NCI-H1436 treated with DMSO at 0.1 percent for 48 hours (cell line): Measurements from ENCODE around the gene CD300LG.
"Not testable (repeated sequence)": the region's sequence is repeated elsewhere in the genome, so short reads cannot be mapped to it uniquely, and the experiment has no call there.

ENCODE experiments used
- DNase-seq: peaks from one replicate; lab custom pipeline; 2025; lab: John Stamatoyannopoulos, UW

The CD300LG gene

DNA sequence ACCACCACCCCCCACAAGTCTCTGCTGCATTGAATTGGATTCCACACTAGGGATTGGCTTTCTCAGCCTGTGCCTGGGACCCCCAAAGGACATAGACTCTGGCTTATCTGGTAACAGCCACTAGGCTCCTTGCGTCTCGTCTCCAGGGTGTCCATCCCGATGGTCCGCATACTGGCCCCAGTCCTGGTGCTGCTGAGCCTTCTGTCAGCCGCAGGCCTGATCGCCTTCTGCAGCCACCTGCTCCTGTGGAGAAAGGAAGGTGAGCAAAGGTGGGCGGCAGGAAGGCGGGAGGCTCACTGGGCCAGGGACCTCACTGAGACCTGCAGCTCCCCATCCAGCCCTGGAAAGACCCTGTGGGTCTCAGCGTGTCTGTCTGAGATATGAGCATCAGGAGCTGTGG is 8.1 kb downstream of the CD300LG start:
- DNase-seq, result no peak

DNA sequence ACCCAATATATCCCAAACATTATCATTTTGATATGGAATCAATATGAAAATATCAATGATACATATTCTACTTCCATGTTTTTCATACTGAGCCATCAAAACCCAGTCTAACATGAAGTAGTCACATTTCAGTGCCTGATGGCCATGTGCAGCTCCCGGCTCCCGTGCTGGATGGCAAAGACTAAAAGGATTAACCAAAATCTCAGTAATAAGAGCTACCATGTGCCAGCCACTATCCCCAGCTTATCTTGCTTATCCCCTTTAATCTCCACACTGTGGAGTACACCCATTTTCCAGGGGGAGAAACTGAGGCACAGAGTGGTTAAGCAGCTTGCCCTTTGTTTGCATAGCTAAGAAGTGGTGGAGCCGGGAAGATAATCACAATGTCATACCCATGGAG is 9.2 kb downstream of the CD300LG start:
- no peak for DNase-seq

DNA sequence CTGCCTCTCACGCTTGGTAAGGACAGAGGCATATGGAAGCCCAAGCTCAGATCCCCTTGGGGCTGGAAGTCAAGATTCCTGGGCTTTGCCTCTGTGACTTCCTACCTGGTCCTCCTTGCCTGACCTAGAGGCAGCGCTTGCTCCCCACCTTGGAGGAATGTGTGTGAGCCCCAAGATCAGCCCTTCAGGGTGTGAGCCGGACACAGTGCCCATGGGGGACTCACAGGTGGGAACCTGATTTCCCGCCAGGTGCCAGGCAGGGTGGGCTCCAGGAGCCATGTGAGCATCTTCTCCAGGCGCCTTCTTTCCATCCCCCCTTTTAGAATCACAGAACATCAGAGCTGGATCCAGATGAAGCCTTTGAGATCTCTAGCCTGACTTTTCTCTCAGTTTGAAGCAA is 10.2 kb downstream of the CD300LG start:
- no peak for DNase-seq

DNA sequence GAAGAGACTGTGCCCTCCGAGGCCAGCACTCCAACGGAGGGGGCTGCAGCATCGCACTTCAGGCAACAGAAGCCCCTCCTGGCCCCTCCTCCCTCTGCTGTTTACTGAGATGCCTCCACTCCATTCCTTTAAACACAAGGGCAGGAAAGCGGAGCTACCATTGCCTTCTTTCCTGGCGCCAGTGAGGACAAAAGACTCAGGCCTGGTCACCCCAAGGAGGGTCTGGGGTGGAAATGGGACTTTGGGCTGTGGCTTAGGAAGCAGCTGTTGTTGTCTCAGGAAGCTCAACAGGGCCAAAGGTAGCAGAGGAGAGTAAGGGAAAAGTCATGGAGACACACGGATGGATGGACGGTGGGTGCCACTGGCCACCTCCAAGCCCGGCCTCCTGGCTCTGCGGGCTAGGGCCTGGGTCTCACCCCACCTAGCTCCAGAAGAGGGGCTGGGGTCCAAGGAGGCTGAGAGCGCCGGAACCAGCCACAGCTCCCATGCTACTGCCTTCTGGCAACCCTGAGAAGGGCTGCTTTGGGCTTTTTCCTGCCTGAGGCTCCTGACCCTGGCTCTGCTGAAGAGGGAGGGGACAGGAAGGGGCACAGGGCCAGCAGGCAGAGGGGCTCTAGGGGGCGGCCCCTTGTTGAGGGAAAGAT is 11.1 kb downstream of the CD300LG start:
- DNase-seq, result no peak

DNA sequence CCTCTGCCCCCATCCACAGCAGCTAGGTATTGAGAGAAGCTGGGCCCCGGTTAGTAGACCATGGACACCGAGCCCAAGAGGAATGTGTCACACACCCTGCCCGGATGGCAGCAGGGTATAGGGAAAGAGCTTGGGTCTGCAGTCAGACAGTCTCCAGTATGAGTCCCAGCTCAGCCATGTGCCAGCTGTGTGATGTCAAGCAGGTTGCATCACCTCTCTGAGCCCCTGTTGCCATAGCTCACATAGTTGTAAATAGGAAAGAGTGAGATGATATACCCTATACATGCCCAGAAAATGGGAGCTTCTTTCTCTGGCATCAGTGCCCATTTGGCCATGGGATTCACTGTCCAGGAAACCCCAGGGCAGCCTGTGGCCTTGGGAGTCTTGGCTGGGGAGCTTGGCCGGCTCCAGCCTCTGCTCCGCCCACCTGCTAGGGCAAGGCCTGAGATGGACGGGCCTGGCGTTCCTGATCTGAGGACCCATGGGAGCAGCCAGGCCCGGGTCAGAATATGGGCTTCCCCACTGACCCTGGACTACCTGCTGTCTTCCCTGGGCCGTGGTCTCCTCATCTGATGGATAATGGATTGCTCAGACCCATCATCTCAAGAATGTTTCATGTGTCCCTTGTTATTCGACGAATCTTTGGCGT is 13.2 kb downstream of the CD300LG start:
- no peak for DNase-seq

DNA sequence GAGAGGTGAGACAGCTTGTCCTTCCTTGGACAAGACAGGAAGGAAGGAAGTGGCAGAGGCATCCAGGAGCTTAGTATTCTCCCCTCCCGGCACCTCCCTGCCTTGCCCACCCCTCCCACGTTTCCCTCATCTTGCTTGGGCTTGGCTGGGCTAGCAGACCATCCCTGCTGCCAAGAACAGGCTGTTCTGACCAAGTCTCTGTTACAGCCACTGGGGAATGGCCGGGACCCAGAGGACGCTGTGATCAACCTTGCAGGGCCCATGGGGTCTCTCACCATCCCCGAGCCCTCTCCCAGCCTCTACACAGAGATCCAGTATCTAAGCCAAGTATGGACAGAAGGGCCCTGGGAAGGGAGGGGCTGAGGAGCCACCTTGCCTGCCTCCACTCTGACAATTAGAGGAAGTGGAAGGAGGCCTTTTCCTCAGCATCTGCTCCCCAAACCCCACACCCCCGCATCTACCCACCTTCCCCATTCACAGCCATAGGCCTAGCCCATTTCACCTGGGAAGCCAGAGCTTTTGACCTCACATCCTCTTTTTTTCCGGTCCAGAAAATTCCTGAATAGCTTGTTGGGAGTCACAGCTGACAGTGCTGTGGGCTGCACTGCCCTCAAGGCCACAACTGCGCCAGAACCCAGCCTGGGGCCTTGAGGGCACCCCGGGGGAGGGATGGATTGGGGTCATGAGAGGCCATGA is 14.1 kb downstream of the CD300LG start:
- DNase-seq, result no peak

DNA sequence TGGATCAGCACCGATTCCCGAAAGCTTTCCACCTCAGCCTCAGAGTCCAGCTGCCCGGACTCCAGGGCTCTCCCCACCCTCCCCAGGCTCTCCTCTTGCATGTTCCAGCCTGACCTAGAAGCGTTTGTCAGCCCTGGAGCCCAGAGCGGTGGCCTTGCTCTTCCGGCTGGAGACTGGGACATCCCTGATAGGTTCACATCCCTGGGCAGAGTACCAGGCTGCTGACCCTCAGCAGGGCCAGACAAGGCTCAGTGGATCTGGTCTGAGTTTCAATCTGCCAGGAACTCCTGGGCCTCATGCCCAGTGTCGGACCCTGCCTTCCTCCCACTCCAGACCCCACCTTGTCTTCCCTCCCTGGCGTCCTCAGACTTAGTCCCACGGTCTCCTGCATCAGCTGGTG is 15.0 kb downstream of the CD300LG start:
- DNase-seq, result no peak

DNA sequence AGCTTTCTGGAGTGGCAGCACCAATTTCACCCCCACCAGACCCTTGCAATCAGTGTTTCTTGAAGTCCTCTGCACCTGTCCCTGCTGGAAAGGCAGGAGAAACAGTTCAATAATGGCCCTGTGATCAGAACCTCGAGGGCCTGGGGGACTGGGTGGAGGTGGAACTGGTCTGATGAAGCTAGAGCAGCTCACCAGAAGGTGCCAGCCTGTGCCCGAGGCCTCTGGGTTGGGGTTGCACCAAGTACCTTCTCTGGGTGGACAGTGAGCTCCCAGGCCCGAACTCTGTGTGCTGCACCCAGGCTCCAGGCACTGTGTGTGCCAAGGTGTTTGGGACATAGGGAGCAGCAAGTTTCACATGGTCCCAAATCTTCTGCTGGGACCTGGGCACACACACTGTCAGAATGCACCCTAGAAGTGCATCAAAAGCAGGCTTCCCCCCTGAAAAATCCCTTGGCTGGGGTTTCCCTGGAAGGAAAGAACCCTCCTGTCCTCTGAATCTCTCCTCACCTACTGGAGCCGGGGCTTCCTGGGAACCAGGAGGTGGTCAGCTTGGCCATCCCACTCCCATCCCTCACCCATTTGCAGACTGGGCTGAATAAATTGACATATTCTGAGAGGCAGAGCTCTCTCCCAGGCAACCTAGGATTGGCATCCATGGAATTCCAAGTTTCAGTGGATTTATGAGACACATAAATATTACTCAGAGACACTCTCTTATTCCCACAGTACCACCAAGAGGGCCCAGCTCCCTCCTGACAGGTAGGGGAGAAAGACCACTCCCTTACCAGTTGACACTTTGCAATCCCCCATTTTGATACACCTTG is 17.4 kb downstream of the CD300LG start:
- DNase-seq, result no peak

DNA sequence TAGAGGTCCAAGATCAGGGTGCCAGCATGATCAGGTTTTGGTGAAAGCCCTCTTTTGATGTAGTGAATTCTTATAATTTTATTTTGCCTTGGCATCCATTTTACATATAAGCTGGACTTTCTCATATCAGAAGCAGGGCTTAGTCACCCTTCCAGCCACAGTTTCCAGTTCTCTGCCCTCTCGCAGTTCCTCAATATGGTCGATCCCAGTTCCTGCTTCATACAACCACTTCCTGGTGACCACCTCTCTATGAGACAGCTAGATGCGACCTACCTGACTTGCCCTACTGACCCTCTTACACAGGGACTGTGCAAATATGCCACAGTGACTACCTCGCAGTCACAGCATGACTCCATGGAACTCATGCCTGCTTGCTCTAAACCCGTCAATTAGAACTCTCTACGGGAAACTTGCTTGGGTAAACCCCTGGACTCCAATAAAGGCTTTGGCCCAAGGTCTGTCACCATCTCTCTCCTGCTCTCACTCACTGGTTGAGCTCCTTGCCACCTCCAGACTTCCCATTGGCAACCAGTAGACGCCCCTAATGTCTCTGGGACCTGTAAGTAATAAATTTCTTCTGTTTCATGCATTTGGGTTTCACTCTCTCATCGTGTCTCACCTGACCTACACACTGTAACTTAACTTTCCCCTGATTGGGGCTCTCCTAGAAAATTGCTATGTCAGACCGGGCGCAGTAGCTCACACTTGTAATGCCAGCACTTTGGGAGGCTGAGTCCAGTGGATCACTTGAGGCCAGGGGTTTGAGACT is 21.4 kb downstream of the CD300LG start:
- DNase-seq, result no peak

DNA sequence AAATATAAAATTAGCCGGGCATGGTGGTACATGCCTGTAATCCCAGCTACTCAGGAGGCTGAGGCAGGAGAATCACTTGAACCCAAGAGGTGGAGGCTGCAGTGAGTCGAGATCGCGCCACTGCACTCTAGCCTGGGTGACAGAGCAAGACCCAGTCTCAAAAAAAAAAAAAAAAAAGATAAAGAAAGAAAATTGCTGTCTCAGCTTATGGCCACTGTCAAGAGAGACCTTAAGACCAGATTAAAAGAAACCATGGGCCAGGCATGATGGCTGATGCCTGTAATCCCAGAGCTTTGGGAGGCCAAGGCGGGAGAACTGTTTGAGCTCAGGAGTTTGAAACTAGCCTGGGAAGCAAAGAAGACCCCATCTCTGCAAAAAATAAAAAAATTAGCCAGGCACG is 22.1 kb downstream of the CD300LG start:
- DNase-seq, result not testable (repeated sequence)

DNA sequence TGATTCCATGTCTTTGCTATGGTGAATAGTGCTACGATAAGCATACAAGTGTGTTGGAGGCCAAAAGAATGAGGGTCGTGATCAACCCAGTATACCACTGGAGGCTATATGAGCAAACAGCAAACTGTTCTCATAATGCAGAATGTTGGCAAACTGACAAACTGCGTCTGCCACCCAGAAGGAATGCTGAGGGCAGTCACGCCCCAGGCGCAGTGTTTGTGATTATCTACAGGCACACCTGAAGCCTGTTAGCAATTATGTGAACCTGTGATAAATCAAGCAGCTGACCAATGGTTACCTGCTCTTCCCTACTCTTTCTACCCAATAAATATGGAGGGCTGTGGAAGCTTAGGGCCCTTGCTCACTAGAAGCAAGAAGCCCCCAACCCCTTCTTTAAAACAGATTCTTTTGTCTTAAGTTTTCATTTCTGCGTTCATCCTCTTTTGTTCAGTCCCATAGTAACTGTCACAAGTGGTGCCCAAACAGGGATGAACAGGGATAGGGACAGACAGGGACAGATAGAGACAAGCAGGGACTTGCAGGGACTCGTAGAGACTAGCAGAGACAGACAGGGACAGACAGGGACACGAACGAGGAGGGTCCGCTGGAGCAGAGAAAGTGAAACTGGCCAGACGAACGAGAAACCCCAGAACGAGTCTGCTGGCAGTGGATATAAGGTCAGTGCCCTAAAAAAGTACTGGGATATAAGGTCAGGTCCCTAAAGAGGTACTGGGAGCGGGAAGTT is 25.1 kb downstream of the CD300LG start:
- no peak for DNase-seq

DNA sequence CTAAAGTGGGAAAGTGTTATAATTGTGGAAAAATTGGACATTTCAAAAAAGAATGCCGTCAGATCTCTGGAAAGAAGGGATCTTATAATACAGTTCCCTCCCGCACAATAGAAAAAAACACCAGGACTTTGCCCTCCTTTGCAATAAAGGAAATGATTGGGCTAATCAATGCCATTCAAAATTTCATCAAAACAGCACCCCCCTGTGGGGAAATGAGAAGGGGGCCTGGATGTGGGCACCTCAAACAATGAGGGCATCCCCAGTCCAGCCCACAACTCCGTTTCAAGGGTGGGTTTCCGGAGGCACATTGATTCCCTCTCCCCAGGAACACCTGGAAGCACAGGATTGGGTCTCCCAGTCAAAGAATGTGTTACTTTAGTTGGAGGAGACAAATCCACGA is 26.1 kb downstream of the CD300LG start:
- no peak for DNase-seq

DNA sequence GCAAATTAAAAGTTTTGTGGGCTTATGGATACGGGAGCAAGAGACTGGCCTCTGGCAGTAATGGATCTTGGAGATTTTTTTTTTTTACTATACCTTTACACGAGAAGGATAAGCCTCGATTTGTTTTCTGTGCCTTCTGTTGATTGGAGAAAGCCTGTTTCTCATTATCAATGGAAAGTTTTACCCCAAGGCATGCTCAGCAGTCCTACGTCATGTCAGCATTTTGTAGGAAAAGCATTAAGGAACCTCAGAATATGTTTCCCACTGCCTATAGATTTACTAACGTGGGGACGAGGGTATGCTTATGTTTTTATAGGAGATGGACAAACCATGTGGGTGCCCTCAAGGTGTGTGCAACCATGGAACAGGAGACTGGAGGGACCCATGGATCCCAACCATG is 26.8 kb downstream of the CD300LG start:
- DNase-seq, result no peak

DNA sequence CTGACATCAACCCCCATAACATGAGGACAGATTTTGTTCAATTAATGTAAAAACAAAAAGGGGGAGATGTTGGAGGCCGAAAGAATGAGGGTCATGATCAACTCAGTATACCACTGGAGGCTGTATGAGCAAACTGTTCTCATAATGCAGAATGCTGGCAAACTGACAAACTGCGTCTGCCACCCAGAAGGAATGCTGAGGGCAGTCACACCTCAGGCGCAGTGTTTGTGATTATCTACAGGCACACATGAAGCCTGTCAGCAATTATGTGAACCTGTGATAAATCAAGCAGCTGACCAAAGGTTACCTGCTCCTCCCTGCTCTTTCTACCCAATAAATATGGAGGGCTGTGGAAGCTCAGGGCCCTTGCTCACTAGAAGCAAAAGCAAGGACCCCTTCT is 27.3 kb downstream of the CD300LG start:
- no peak for DNase-seq

DNA sequence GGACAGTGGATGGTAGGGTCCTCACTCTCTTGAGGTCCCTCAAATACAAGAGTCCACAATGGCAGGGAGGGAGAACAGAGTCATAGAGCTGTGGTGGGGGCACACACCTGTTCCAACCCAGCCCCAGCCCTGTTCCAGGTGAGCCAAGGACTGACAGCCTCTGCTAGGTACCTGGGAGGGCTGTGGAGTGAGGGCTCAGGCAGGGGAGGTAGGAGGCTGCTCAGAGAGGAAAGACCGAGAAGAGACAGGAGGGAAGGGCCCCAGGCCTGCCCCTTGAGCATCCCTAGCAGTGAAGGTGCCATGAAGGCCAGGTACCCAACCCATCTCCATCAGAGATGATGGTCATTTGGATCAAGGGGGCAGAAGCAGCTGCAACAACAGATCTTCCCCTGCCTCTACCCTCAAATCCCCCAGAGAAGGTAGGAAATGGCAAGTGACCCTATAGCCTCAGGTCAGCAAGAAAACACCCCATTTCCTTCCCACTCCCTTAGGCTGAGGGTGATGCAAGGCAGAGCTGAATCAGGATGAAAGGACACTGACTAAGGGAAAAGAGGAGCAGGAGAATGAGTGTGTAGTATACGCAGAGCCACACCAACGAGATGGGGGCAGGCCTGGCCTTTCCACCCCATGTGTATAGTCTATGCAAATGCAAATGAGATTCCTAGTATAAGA is 28.6 kb downstream of the CD300LG start:
- no peak for DNase-seq

DNA sequence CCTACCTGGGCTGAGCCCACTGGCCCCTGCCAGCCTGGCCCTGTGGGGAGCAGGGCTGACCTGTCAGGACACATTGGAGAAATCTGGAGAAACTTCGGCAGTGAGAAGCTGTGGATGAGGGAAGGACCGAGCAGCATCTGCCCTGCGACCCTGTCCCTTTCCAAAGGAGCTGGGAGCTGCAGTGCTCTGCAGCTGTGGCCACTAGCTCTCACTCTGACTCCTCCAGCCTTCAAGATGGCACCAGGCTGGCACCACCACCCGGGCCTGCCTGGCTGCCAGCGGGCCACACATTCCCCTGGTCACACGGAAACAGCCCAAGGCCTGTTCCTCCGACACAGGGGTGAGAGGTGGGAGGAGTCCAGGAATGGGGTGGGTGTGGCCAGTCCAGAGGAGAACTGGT is 30.1 kb downstream of the CD300LG start:
- no peak for DNase-seq

DNA sequence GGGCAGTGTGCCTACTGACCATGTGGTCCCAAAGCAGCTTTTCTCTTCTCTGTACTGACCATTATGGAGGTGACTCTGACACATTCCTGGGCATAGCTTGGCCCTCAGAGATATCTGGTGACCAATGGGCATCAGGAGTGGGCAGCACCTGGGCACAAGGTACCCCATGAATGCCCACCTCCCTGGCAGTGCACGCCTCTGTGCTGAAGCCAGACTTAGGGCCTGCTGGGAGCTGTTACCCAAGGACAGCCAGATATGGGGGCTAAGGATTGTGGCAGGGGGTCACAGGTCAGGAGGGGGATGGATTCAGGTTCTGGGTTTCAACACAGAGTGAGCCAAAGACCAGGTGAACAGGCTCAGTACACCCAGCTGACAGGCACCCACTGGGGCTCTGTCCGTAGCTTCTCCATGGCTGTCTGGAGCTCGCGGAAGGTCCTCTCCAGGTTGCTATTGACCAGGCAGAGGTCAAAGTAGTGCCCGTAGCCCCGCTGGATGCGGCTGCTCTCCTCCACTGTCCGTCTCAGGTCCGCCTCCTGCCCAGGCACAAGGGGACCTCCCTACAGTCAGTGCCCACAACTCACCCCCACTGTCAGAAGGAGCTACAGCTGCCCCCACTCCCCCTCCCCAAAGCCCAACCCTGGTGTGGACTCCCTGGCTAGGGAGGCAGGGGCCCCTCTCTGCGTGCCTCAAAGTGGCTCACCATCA is 30.6 kb downstream of the CD300LG start:
- DNase-seq, result no peak

DNA sequence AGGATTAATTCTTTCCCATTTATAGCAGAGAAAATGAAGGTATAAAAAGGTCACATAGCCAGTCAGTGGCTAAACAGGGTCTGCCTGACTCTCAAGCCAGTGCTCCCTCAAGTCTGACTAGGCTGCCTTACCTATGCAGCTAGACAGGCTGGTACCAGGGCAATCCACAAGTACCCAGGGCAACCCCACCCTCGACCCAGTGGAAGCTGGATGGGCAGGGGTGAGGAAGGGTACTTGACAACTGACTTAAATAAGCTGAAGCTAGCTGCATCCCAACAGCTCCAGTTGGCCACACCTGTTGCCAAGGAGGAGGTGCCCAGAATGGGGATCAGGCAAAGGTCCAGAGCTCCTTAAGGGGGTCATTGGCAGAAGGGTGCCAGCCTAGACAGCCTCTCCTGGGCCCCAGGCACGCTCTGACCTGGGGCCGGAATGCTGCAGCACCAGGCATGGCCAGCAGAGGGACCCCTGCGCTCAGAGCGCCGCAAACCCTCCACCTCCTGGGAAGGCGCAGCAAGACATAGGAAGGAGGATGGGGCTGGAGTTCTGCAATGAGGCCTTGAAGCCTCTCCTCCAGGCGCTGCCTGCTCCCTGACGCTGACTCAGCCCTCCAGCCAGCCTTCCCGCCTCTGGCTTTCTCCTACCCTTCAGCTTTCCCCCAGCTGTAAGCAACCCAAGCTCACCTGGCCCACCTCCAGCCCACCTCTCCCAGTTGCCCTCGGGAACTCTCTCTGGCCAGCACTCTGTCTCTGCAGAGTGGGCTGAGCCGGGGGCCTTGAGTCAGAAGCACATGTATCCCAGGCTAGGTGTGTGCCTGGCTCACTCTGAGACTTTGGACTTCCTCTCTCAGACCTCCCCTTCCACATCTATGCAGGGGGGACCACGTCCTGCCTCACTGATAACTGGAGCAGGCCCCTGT is 31.5 kb downstream of the CD300LG start:
- DNase-seq, result no peak
